SW 1271 (cell line): ENCODE results near the gene NALCN.
A peak's percentile ranks its signal among the peaks of the same experiment; 100 is the strongest.

Experiments used
- DNase-seq, 2 experiments: peaks; one replicate each; lab custom pipeline; 2025; lab: John Stamatoyannopoulos, UW

Gene NALCN

GRCh38 chr13:101416181-101417042 is at the start of gene NALCN:
Gene NALCN (minus strand): TSS chr13:101416508. CDS start chr13:101399126, 17,382 bp downstream.
- peak; percentile 24 to 78 for DNase-seq

GRCh38 chr13:101465877-101466276 is 49.6 kb upstream of the NALCN start:
- no peak for DNase-seq

GRCh38 chr13:101457176-101457575 is 40.9 kb upstream of the NALCN start:
- no peak for DNase-seq

- DNase-seq: peak; percentile 91 to 99
These were observed 39.6 kb upstream of the NALCN start for GRCh38 chr13:101455863-101456262.

- peak; percentile 58 to 94 for DNase-seq
These were observed 38.5 kb upstream of the NALCN start for GRCh38 chr13:101454767-101455166.

- DNase-seq: no peak
These were observed 37.5 kb upstream of the NALCN start for GRCh38 chr13:101453784-101454201.

GRCh38 chr13:101452519-101453485 is 36.5 kb upstream of the NALCN start, which contains the start of gene ITGBL1:
Gene ITGBL1 (plus strand): TSS chr13:101452675. CDS start chr13:101452834, 159 bp downstream.
- peak in 1 of 2 experiments; percentile 31 for DNase-seq

GRCh38 chr13:101451641-101452040 is 35.3 kb upstream of the NALCN start:
- DNase-seq: no peak

GRCh38 chr13:101450749-101451130 is 34.4 kb upstream of the NALCN start:
- DNase-seq: peak in 1 of 2 experiments; percentile 76

- peak; percentile 97 to 100 for DNase-seq
These were observed 33.8 kb upstream of the NALCN start for GRCh38 chr13:101449790-101450748.

- no peak for DNase-seq
These were observed 31.5 kb upstream of the NALCN start for GRCh38 chr13:101447852-101448251.

- DNase-seq: no peak
These were observed 18.2 kb upstream of the NALCN start for GRCh38 chr13:101434486-101434885.

- no peak for DNase-seq
These were observed 17.6 kb upstream of the NALCN start for GRCh38 chr13:101433895-101434294.

GRCh38 chr13:101429733-101430132 is 13.4 kb upstream of the NALCN start:
- DNase-seq: no peak

- no peak for DNase-seq
These were observed 9.3 kb upstream of the NALCN start for GRCh38 chr13:101425623-101426022.

- no peak for DNase-seq
These were observed 8.8 kb upstream of the NALCN start for GRCh38 chr13:101425156-101425471.

- DNase-seq: no peak
These were observed 8.3 kb upstream of the NALCN start for GRCh38 chr13:101424381-101425155.

- DNase-seq: no peak
These were observed 7.6 kb upstream of the NALCN start for GRCh38 chr13:101423872-101424271.

- DNase-seq: no peak
These were observed 1.2 kb upstream of the NALCN start for GRCh38 chr13:101417501-101417900.

- peak; percentile 33 to 78 for DNase-seq
These were observed 717 bp upstream of the NALCN start for GRCh38 chr13:101417043-101417406.
